H1 (cell line): Measurements from ENCODE around the gene TSPAN32. TPM values are rescaled to one million over a fixed set of nuclear protein-coding genes. Genes with fewer than 3 reads are reported as not detected.

ENCODE experiments used
- CTCF ChIA-PET: fragments of 300-600 bp; sonication (Branson Sonifier 250); formaldehyde crosslinking; loops from one replicate; lab custom pipeline; 2021; ENCODE audit not compliant: partially characterized antibody; lab: Charles Lee
- POLR2A ChIA-PET: fragments of 300-600 bp; sonication (Branson Sonifier 250); formaldehyde crosslinking; loops from one replicate; lab custom pipeline; 2021; ENCODE audit warnings: inconsistent platforms; ENCODE audit not compliant: partially characterized antibody; lab: Charles Lee
- DNase-seq, 2 experiments: peaks; one replicate each; pipeline versions ENCODE4 v3.0.0 to v3.0.0-alpha.2; 2010 to 2022; ENCODE audit warnings: low spot score in 2 of 2, low read depth in 1 of 2, mixed read lengths in 1 of 2
- FAIRE-seq: peaks from 2 replicates; lab custom pipeline; 2011; peaks lifted over from hg19 to GRCh38; lab: Jason Lieb, UNC
- H2AFZ ChIP-seq: 2 replicates; pipeline ENCODE4 v1.8.1; 2012; ENCODE audit warnings: low read length, inconsistent platforms
- H2AK5ac ChIP-seq: 2 replicates; pipeline ENCODE4 v1.6.1; 2013; ENCODE audit warnings: low read depth, low read length
- H2BK120ac ChIP-seq: replicated peaks from 2 replicates; pipeline ENCODE3; 2013; ENCODE audit warnings: low read depth, low read length, inconsistent platforms
- H2BK12ac ChIP-seq: 2 replicates; pipeline ENCODE4 v1.6.1; 2013; ENCODE audit warnings: low read depth, low read length
- H2BK15ac ChIP-seq: 2 replicates; pipeline ENCODE4 v1.6.1; 2013; ENCODE audit warnings: low read length
- H2BK20ac ChIP-seq: 2 replicates; pipeline ENCODE4 v1.6.1; 2013; ENCODE audit warnings: low read length
- H2BK5ac ChIP-seq: 2 replicates; pipeline ENCODE4 v1.6.1; 2013; ENCODE audit warnings: low read depth, low read length
- H3K14ac ChIP-seq: 2 replicates; pipeline ENCODE4 v1.6.1; 2013; ENCODE audit warnings: inconsistent platforms; ENCODE audit not compliant: insufficient read length
- H3K18ac ChIP-seq: 2 replicates; pipeline ENCODE4 v1.6.1; 2013; ENCODE audit warnings: low read length; ENCODE audit errors: extremely low read depth
- H3K23ac ChIP-seq: 2 replicates; pipeline ENCODE4 v1.6.1; 2013; ENCODE audit warnings: inconsistent platforms; ENCODE audit not compliant: insufficient read length
- H3K23me2 ChIP-seq: 2 replicates; pipeline ENCODE4 v1.6.1; 2013; ENCODE audit warnings: low read depth, low read length
- H3K27ac ChIP-seq: 2 replicates; pipeline ENCODE4 v1.6.1; 2011; ENCODE audit warnings: low read depth, low read length, inconsistent platforms
- H3K27me3 ChIP-seq, 4 experiments: replicated peaks in 1 of 4; 1 replicate in 1 of 4; 2 replicates in 3 of 4; pipeline versions ENCODE4 v1.6.1 to v1.8.1; 2011 to 2013; ENCODE audit warnings: low read length in 3 of 4, mild to moderate bottlenecking in 3 of 4, inconsistent platforms in 2 of 4, mixed read lengths in 2 of 4, moderate library complexity in 1 of 4; ENCODE audit not compliant: control insufficient read depth in 3 of 4, insufficient read depth in 3 of 4; ENCODE audit errors: extremely low read depth in 1 of 4
- H3K36me3 ChIP-seq, 4 experiments: 2 replicates each; pipeline versions ENCODE4 v1.6.1 to v1.8.1; 2011 to 2013; ENCODE audit warnings: mild to moderate bottlenecking in 4 of 4, low read length in 3 of 4, moderate library complexity in 2 of 4, control low read depth in 1 of 4, inconsistent platforms in 1 of 4; ENCODE audit not compliant: insufficient read depth in 4 of 4, control insufficient read depth in 2 of 4
- H3K4ac ChIP-seq: replicated peaks from 2 replicates; pipeline ENCODE3; 2013; ENCODE audit warnings: low read length, low read depth, mixed read lengths, inconsistent platforms; ENCODE audit not compliant: insufficient read length
- H3K4me1 ChIP-seq, 4 experiments: replicated peaks in 1 of 4; 1 replicate in 1 of 4; 2 replicates in 3 of 4; pipeline versions ENCODE4 v1.6.1 to v1.8.1; 2011 to 2013; ENCODE audit warnings: low read length in 3 of 4, inconsistent platforms in 2 of 4, mixed read lengths in 1 of 4; ENCODE audit not compliant: insufficient read depth in 4 of 4, control insufficient read depth in 3 of 4
- H3K4me2 ChIP-seq, 2 experiments: 2 replicates each; pipeline versions ENCODE4 v1.6.1 to v1.8.1; 2011 to 2013; ENCODE audit warnings: low read depth in 2 of 2, low read length in 2 of 2, control low read depth in 1 of 2, inconsistent platforms in 1 of 2, mild to moderate bottlenecking in 1 of 2; ENCODE audit not compliant: insufficient read depth in 1 of 2
- H3K4me3 ChIP-seq, 4 experiments: fragments of 200-600, 300-600 bp in 1 of 4; sonication (generic), shearing (Covaris generic), sonication (Bioruptor Twin) in 1 of 4; 2 replicates each; pipeline versions ENCODE4 v1.5.1 to v1.8.1; 2011 to 2016; ENCODE audit warnings: low read length in 4 of 4, low read depth in 3 of 4, control low read depth in 2 of 4, inconsistent platforms in 2 of 4, mild to moderate bottlenecking in 2 of 4, mixed read lengths in 1 of 4, moderate library complexity in 1 of 4; ENCODE audit not compliant: insufficient read depth in 2 of 4; ENCODE audit errors: extremely low read depth in 1 of 4
- H3K56ac ChIP-seq: replicated peaks from 2 replicates; pipeline ENCODE3; 2013; ENCODE audit warnings: low read depth, mild to moderate bottlenecking, mixed read lengths, low read length, inconsistent platforms; ENCODE audit not compliant: insufficient read length
- H3K79me1 ChIP-seq: 2 replicates; pipeline ENCODE4 v1.6.1; 2013; ENCODE audit warnings: low read depth, low read length, control low read depth
- H3K79me2 ChIP-seq, 2 experiments: 2 replicates each; pipeline versions ENCODE4 v1.6.1 to v1.8.1; 2012 to 2013; ENCODE audit warnings: low read length in 2 of 2, mild to moderate bottlenecking in 2 of 2, inconsistent platforms in 1 of 2; ENCODE audit not compliant: insufficient read depth in 2 of 2, control insufficient read depth in 1 of 2
- H3K9ac ChIP-seq, 4 experiments: replicated peaks in 1 of 4; 1 replicate in 1 of 4; 2 replicates in 3 of 4; pipeline versions ENCODE4 v1.6.1 to v1.8.1; 2011 to 2013; ENCODE audit warnings: low read depth in 3 of 4, low read length in 3 of 4, control low read depth in 2 of 4, mild to moderate bottlenecking in 2 of 4, moderate library complexity in 2 of 4, inconsistent platforms in 1 of 4; ENCODE audit errors: extremely low read depth in 1 of 4
- H3K9me3 ChIP-seq, 2 experiments: 2 replicates each; pipeline versions ENCODE4 v1.6.1 to v1.8.1; 2012 to 2013; ENCODE audit warnings: mild to moderate bottlenecking in 2 of 2, moderate library complexity in 2 of 2, control low read depth in 1 of 2, inconsistent platforms in 1 of 2, low read depth in 1 of 2, low read length in 1 of 2, mixed read lengths in 1 of 2; ENCODE audit not compliant: insufficient read depth in 2 of 2
- H4K20me1 ChIP-seq, 2 experiments: replicated peaks in 1 of 2; 2 replicates each; pipeline versions ENCODE3 to v1.8.1; 2011 to 2013; ENCODE audit warnings: inconsistent platforms in 2 of 2, low read length in 2 of 2, mild to moderate bottlenecking in 1 of 2; ENCODE audit not compliant: insufficient read depth in 2 of 2, control insufficient read depth in 1 of 2
- H4K5ac ChIP-seq: 2 replicates; pipeline ENCODE4 v1.6.1; 2013; ENCODE audit warnings: low read length, low read depth, mixed read lengths, inconsistent platforms; ENCODE audit not compliant: insufficient read length
- H4K8ac ChIP-seq: 2 replicates; pipeline ENCODE4 v1.8.0; 2013; ENCODE audit warnings: mild to moderate bottlenecking, moderate library complexity, low read length, inconsistent platforms; ENCODE audit not compliant: insufficient read depth; ENCODE audit errors: extremely low read depth
- H4K91ac ChIP-seq: replicated peaks from 2 replicates; pipeline ENCODE3; 2013; ENCODE audit warnings: low read length, mixed read lengths, inconsistent platforms; ENCODE audit not compliant: insufficient read length
- EP300 ChIP-seq, 2 experiments: IDR thresholded peaks; 1 replicate in 1 of 2; 2 replicates in 1 of 2; pipeline ENCODE4 v1.6.1; 2011 to 2012; ENCODE audit warnings: low read depth in 2 of 2, low read length in 2 of 2, mild to moderate bottlenecking in 2 of 2, borderline replicate concordance in 1 of 2, inconsistent platforms in 1 of 2, moderate library complexity in 1 of 2
- FOSL1 ChIP-seq: IDR thresholded peaks from 2 replicates; pipeline ENCODE4 v1.6.1; 2011; ENCODE audit warnings: mild to moderate bottlenecking, low read depth, low read length, moderate library complexity; ENCODE audit not compliant: insufficient read depth
- WGBS, 2 experiments: shearing (Covaris generic) in 1 of 2; methylation state at CpG; one replicate each; pipeline versions ENCODE4 v1.1.6 to v1.1.7; 2013 to 2015; ENCODE audit warnings: low lambda C conversion rate in 2 of 2, mixed read lengths in 2 of 2, inconsistent platforms in 1 of 2, low coverage in 1 of 2, missing lambda C conversion rate in 1 of 2; ENCODE audit not compliant: insufficient replicate concordance in 2 of 2, insufficient coverage in 1 of 2, insufficient read length in 1 of 2; ENCODE audit errors: extremely low coverage in 1 of 2, missing lambda C conversion rate in 1 of 2; 5-methylcytosine and 5-hydroxymethylcytosine counted together
- polyA plus RNA-seq, 7 experiments: library from polyadenylated mRNA; depleted of rRNA in 3 of 7; stranded (reverse) in 5 of 7; unstranded in 2 of 7; fragments of >200 nt in 5 of 7; fragments of 200-250 nt in 2 of 7; gene quantifications; 1 replicate in 5 of 7; 2 replicates in 1 of 7; 4 replicates in 1 of 7; pipeline versions ENCODE4 v1.2.1 to v1.2.3, GENCODE V29; 2011 to 2013; ENCODE audit warnings: missing spikeins in 2 of 7, mixed read lengths in 2 of 7
- total RNA-seq: library from RNA; stranded (reverse); fragmentation: NEBNext Ultra II Directional; extraction: Animal tissue kit (Norgen Biotek cat#: 25700); gene quantifications from 2 replicates; pipeline ENCODE4 v1.2.1, GENCODE V29; 2021

The TSPAN32 gene
- total and polyA plus RNA-seq, 2 of the 8 experiments (the other 6 are each of a cell fraction or from before 2014, with no cell fraction given): not detected

GRCh38 chr11:2321311-2321683 is 19.5 kb downstream of the TSPAN32 start:
- H2BK20ac ChIP-seq: no peak overlapping the region
- H3K4me2 ChIP-seq: no peak overlapping the region
- no peak overlapping the region for H3K14ac ChIP-seq
- no peak overlapping the region for H2BK12ac ChIP-seq
- no peaks in the 10 kb centered on the region for H3K36me3 ChIP-seq
- H3K27me3 ChIP-seq: peaks cover 0 to 2% (median 0%) of the 10 kb centered on the region in 4 experiments; a peak in 1 of 7 replicates
- no peaks in the 10 kb centered on the region for H3K4me1 ChIP-seq
- H3K56ac ChIP-seq: no peak overlapping the region
- no peak overlapping the region for H2BK15ac ChIP-seq
- H4K8ac ChIP-seq: no peak overlapping the region
- H3K79me2 ChIP-seq: no peaks in the 10 kb centered on the region
- H3K9me3 ChIP-seq: no peaks in the 10 kb centered on the region; a peak in 1 of 4 replicates
- H3K79me1 ChIP-seq: no peaks in the 10 kb centered on the region
- no peak overlapping the region for H2AK5ac ChIP-seq
- no peak overlapping the region for H3K18ac ChIP-seq
- no peak overlapping the region for H2BK120ac ChIP-seq
- no peak overlapping the region for H2BK5ac ChIP-seq
- H3K23me2 ChIP-seq: no peaks in the 10 kb centered on the region
- H3K4me3 ChIP-seq: no peak overlapping the region
- no peak overlapping the region for H4K5ac ChIP-seq
- ChIA-PET CTCF (interaction anchor here (0.6 kb wide), 1 partner anchor 1653 kb away, joined by 3 read pairs; no protein-coding TSS in a partner anchor), POLR2A (interaction anchor here (1.6 kb wide), 1 partner anchor 55 kb away, joined by 3 read pairs; the partner anchor contains the start of gene CD81)
- FAIRE-seq (no peak), DNase-seq (no peak)
- no peaks in the 10 kb centered on the region for H4K20me1 ChIP-seq
- H2AFZ ChIP-seq: no peak overlapping the region
- H3K4ac ChIP-seq: no peak overlapping the region
- 85% methylated on average over 6 of the region's 6 CpGs; no CpG with 5 or more reads in 1 of the 2 experiments for WGBS, 2 experiments
- no peak overlapping the region for H3K27ac ChIP-seq
- H4K91ac ChIP-seq: no peak overlapping the region
- TF ChIP-seq EP300 (IDR thresholded peaks at IDR 0.05; ENCODE audit: borderline replicate concordance in 1 of 2, low read depth in 2 of 2, low read length in 2 of 2) (no peak), FOSL1 (no peak)
- TF ChIP-seq, all 59 proteins: peak for 0
- Histone ChIP-seq H3K23ac (no peak overlapping the region), H3K9ac (no peak overlapping the region)
